Measurements from ENCODE around the gene BTRC.

The BTRC gene

GRCh38 chr10:101565370-101565900 is 211.5 kb downstream of the BTRC start:
- Histone ChIP-seq H3K4me1 (ENCODE audit: insufficient read depth, low read length) (0 out of 2 replicates have a peak, but pooled peaks cover 3% of the 10 kb centered on the region), H3K9me3 (ENCODE audit: insufficient read depth, low read depth, low read length) (no peaks in the 10 kb centered on the region), H3K36me3 (ENCODE audit: insufficient read depth, low read length) (no peaks in the 10 kb centered on the region), H3K9ac (ENCODE audit: low read depth, low read length) (no peak overlapping the region), H3K4me3 (ENCODE audit: low read length) (no peak overlapping the region), H3K27ac (ENCODE audit: low read depth, low read length) (no peak overlapping the region), H3K27me3 (ENCODE audit: insufficient read depth, low read length) (peaks cover 53% of the 10 kb centered on the region)
- 94% methylated on average over 5 of the region's 5 CpGs for WGBS

- Histone ChIP-seq H3K4me1 (ENCODE audit: insufficient read depth, low read length) (0 out of 2 replicates have a peak, but pooled peaks cover 3% of the 10 kb centered on the region), H3K9me3 (ENCODE audit: insufficient read depth, low read depth, low read length) (no peaks in the 10 kb centered on the region), H3K27me3 (ENCODE audit: insufficient read depth, low read length) (peaks cover 58% of the 10 kb centered on the region), H3K4me3 (ENCODE audit: low read length) (no peak overlapping the region), H3K9ac (ENCODE audit: low read depth, low read length) (no peak overlapping the region), H3K36me3 (ENCODE audit: insufficient read depth, low read length) (no peaks in the 10 kb centered on the region), H3K27ac (ENCODE audit: low read depth, low read length) (no peak overlapping the region)
- WGBS: 88% methylated on average over 8 of the region's 8 CpGs
Measured at GRCh38 chr10:101565936-101566332, 212.0 kb downstream of the BTRC start.

- Histone ChIP-seq H3K9ac (ENCODE audit: low read depth, low read length) (no peak overlapping the region), H3K9me3 (ENCODE audit: insufficient read depth, low read depth, low read length) (no peaks in the 10 kb centered on the region), H3K4me1 (ENCODE audit: insufficient read depth, low read length) (0 out of 2 replicates have a peak, but pooled peaks cover 3% of the 10 kb centered on the region), H3K36me3 (ENCODE audit: insufficient read depth, low read length) (no peaks in the 10 kb centered on the region), H3K27me3 (ENCODE audit: insufficient read depth, low read length) (peaks cover 64% of the 10 kb centered on the region), H3K27ac (ENCODE audit: low read depth, low read length) (no peak overlapping the region), H3K4me3 (ENCODE audit: low read length) (no peak overlapping the region)
- WGBS: 35% methylated on average over 58 of the region's 59 CpGs
Measured at GRCh38 chr10:101566333-101567164, 212.6 kb downstream of the BTRC start.

GRCh38 chr10:101567165-101568006 is 213.4 kb downstream of the BTRC start:
- Histone ChIP-seq H3K4me1 (ENCODE audit: insufficient read depth, low read length) (0 out of 2 replicates have a peak, but pooled peaks cover 3% of the 10 kb centered on the region), H3K9ac (ENCODE audit: low read depth, low read length) (no peak overlapping the region), H3K27me3 (ENCODE audit: insufficient read depth, low read length) (peaks cover 71% of the 10 kb centered on the region), H3K4me3 (ENCODE audit: low read length) (no peak overlapping the region), H3K27ac (ENCODE audit: low read depth, low read length) (no peak overlapping the region), H3K9me3 (ENCODE audit: insufficient read depth, low read depth, low read length) (no peaks in the 10 kb centered on the region), H3K36me3 (ENCODE audit: insufficient read depth, low read length) (no peaks in the 10 kb centered on the region)
- 87% methylated on average over 7 of the region's 7 CpGs for WGBS

GRCh38 chr10:101568054-101568745 is 214.2 kb downstream of the BTRC start:
- Histone ChIP-seq H3K9me3 (ENCODE audit: insufficient read depth, low read depth, low read length) (no peaks in the 10 kb centered on the region), H3K27ac (ENCODE audit: low read depth, low read length) (no peak overlapping the region), H3K27me3 (ENCODE audit: insufficient read depth, low read length) (peaks cover 79% of the 10 kb centered on the region), H3K4me3 (ENCODE audit: low read length) (no peak overlapping the region), H3K4me1 (ENCODE audit: insufficient read depth, low read length) (0 out of 2 replicates have a peak, but pooled peaks cover 3% of the 10 kb centered on the region), H3K36me3 (ENCODE audit: insufficient read depth, low read length) (no peaks in the 10 kb centered on the region), H3K9ac (ENCODE audit: low read depth, low read length) (no peak overlapping the region)
- 87% methylated on average over 17 of the region's 17 CpGs for WGBS

GRCh38 chr10:101569323-101569621 is 215.3 kb downstream of the BTRC start:
- no peak overlapping the region for H3K27ac ChIP-seq (ENCODE audit: low read depth, low read length)
- no peaks in the 10 kb centered on the region for H3K9me3 ChIP-seq (ENCODE audit: insufficient read depth, low read depth, low read length)
- no peak overlapping the region for H3K9ac ChIP-seq (ENCODE audit: low read depth, low read length)
- WGBS: 10% methylated on average over 11 of the region's 11 CpGs
- 0 out of 2 replicates have a peak, but pooled peaks cover 3% of the 10 kb centered on the region for H3K4me1 ChIP-seq (ENCODE audit: insufficient read depth, low read length)
- H3K4me3 ChIP-seq (ENCODE audit: low read length): peak overlapping the region; percentile 74
- no peaks in the 10 kb centered on the region for H3K36me3 ChIP-seq (ENCODE audit: insufficient read depth, low read length)
- H3K27me3 ChIP-seq (ENCODE audit: insufficient read depth, low read length): peaks cover 79% of the 10 kb centered on the region

- Histone ChIP-seq H3K27ac (ENCODE audit: low read depth, low read length) (no peak overlapping the region), H3K9me3 (ENCODE audit: insufficient read depth, low read depth, low read length) (no peaks in the 10 kb centered on the region), H3K36me3 (ENCODE audit: insufficient read depth, low read length) (no peaks in the 10 kb centered on the region), H3K4me1 (ENCODE audit: insufficient read depth, low read length) (peaks cover 7% of the 10 kb centered on the region), H3K9ac (ENCODE audit: low read depth, low read length) (no peak overlapping the region), H3K27me3 (ENCODE audit: insufficient read depth, low read length) (peaks cover 79% of the 10 kb centered on the region), H3K4me3 (ENCODE audit: low read length) (peak overlapping the region; percentile 74)
- WGBS: 1% methylated on average over 53 of the region's 56 CpGs
Measured at GRCh38 chr10:101569622-101570427, 215.9 kb downstream of the BTRC start.

- H3K27me3 ChIP-seq (ENCODE audit: insufficient read depth, low read length): peaks cover 71% of the 10 kb centered on the region
- 21% methylated on average over 37 of the region's 37 CpGs for WGBS
- H3K36me3 ChIP-seq (ENCODE audit: insufficient read depth, low read length): no peaks in the 10 kb centered on the region
- no peaks in the 10 kb centered on the region for H3K9me3 ChIP-seq (ENCODE audit: insufficient read depth, low read depth, low read length)
- peaks cover 7% of the 10 kb centered on the region for H3K4me1 ChIP-seq (ENCODE audit: insufficient read depth, low read length)
- peak overlapping the region; percentile 54; the same call in 1 of the 2 replicates for H3K9ac ChIP-seq (ENCODE audit: low read depth, low read length)
- peak overlapping the region; percentile 74 for H3K4me3 ChIP-seq (ENCODE audit: low read length)
- no peak overlapping the region for H3K27ac ChIP-seq (ENCODE audit: low read depth, low read length)
Measured at GRCh38 chr10:101570428-101571270, 216.7 kb downstream of the BTRC start.

GRCh38 chr10:101571271-101571925 is 217.4 kb downstream of the BTRC start:
- 85% methylated on average over 8 of the region's 8 CpGs for WGBS
- Histone ChIP-seq H3K36me3 (ENCODE audit: insufficient read depth, low read length) (no peaks in the 10 kb centered on the region), H3K4me3 (ENCODE audit: low read length) (no peak overlapping the region), H3K9ac (ENCODE audit: low read depth, low read length) (no peak overlapping the region), H3K27ac (ENCODE audit: low read depth, low read length) (no peak overlapping the region), H3K27me3 (ENCODE audit: insufficient read depth, low read length) (peaks cover 64% of the 10 kb centered on the region), H3K4me1 (ENCODE audit: insufficient read depth, low read length) (peaks cover 7% of the 10 kb centered on the region), H3K9me3 (ENCODE audit: insufficient read depth, low read depth, low read length) (no peaks in the 10 kb centered on the region)

Data from HUES64 (cell line).